GM03348 (cell line): ENCODE data around the gene MIAT.
"Not testable (repeated sequence)": the region's sequence is repeated elsewhere in the genome, so short reads cannot be mapped to it uniquely, and the experiment has no call there.

Experiments
- DNase-seq: peaks from one replicate; pipeline ENCODE4 v3.0.0; 2012; ENCODE audit warnings: low spot score

Gene MIAT

DNA sequence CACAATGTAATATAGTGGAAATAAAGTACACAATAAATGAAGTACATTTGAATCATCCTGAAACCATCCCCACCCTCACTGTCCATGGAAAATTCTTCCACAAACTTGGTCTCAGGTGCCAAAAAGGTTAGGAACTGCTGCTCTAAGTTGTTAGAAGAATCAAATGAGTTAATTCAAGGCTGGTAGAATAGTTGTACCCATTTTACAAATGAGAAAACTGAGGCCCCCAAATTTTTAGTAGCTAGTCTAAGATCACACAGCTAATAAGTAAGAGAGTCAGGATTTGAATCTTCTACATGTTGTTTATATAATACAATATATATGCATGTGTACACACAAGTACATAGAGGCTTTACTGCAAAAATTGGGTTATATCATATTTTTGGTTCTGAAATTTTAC lies 43.1 kb downstream of the MIAT start:
- DNase-seq = no peak

DNA sequence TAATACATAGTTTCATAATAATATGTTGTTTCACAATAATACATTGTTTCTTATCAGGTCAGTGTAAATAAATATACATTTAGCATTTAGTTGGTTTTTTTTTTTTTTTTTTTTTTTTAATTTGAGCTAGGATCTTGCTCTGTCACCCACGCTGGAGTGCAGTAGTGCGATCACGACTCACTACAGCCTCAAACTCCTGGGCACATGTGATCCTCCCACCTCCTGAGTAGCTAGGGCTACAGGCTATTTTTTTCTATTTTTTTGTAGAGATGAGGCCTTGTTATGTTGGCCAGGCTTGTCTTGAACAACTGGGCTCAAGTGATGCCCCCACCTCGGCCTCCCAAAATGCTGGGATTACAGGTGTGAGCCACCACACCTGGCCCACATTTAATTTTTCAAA lies 43.5 kb downstream of the MIAT start:
- DNase-seq = no peak

DNA sequence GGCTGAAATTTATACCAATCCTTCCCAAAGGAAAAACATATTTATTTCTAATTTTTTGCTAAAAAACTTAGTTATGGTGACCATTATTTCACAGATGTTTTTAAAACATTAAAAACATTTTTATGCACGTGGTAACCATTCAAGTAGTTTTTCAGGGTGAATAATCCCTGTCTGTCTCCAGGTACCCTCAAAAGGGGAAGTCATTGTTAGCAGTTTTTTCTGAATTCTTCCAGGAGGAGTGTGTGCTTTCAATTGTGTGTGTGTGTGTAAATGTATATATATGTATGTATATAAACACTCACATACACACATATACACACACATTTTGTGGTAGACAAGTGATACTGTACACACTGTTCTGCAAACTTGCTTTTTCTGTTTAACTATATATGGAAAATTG lies 43.9 kb downstream of the MIAT start:
- no peak for DNase-seq

- no peak for DNase-seq
These were observed 45.8 kb downstream of the MIAT start for GRCh38 chr22:26702906-26703830.

DNA sequence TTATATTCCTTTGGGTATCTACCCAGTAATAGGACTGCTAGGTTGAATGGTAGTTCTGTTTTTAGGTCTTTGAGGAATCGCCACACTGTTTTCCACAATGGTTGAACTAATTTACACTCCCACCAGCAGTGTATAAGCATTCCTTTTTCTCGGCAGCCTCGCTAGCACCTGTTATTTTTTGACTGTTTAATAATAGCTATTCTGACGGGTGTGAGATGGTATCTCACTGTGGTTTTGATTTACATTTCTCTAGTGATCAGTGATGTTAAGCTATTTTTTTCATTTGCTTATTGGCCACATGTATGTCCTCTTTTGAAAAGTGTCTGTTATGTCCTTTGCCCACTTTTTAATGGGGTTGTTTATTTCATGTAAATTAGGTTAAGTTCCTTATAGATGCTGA lies 48.0 kb downstream of the MIAT start:
- not testable (repeated sequence) for DNase-seq

DNA sequence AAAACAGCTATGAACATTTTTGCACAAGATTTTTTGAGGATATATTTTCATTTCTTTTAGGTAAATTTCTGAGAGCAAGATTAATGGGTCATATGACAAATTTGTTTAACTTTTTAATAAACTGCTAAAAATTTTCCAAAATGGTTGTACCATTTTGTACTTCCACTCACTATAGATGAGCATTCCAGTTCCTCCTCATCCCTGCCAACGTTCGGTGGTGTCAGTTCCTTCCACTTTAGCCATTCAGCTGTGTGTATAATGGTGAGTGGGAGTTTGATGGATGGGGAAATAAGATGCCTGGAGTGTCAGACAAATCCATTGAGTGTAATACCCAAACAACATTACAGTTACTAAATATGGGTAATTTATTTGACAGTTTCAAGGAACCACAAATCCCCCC lies 49.7 kb downstream of the MIAT start:
- DNase-seq = no peak

GRCh38 chr22:26707581-26707980 lies 50.2 kb downstream of the MIAT start:
- no peak for DNase-seq

DNA sequence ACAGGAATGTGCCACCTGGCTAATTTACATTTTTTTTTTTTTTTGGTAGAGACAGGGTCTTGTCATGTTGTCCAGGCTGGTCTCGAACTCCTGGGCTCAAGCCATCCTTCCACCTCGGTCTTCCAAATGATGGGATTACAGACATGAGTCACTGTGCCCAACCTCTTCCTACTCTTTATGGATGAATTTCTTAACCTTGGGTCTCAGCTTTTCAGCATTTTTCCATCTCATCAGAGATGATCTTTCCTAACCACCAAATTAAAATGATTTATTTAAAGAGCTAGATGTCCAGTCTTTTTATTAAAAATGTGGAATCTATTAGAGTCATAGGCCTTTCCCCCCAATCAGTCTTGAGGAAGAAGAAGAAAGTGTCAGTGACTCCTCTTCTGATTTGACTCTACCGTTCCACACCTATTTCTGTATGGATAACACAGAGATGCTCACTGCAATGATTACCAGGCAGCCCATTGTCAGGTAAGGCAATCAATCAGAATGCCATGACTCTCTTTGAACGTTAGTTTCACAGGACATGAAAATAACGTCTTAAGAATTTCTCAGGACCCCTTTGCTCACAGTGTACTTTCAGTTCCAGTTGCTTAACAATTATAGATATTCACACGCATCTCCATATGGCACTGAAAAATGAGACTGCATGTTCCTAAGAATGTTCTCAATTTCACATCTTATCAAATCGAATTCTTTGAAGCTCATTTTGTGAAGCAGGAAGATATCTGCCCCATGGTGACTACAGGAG lies 51.0 kb downstream of the MIAT start:
- no peak for DNase-seq

- DNase-seq = peak; percentile 61
These were observed 52.4 kb downstream of the MIAT start for GRCh38 chr22:26709617-26710390.

DNA sequence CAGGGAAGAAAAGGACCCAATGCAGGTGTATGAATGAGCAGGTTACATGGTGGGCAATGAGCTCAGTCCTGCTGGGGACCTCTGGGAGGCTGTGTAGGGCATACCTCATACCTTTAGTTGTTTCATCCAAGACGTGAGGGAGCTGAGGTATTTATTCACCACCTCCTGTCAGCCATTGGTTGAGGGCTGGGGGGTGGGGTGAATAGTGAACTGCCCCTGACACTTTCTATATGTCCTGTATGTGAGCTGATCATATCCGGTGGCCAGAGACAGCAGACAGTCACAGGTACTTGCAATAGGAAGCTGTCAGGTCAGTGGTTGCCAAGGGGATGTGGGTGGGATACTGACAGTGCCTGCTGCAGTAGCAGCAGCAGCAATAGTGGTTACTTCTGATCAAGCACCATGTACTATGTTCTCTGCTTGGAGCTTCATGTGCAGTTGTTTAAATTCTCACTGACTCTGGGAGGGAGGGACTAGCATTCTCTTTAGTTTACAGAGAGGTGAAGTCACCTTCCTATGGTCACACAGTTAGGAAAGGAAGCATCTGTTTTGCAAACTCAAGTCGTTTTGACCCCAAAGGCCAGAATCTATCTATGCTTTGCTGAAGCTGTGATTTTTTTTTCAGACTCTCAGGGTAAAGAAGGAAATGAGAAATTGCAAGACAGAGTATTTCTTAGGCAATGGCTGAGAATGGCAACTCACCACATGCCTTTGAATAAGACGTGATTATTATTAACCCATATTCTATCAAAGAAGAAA lies 54.0 kb downstream of the MIAT start:
- DNase-seq = no peak

GRCh38 chr22:26712158-26712557 lies 54.8 kb downstream of the MIAT start:
- no peak for DNase-seq

DNA sequence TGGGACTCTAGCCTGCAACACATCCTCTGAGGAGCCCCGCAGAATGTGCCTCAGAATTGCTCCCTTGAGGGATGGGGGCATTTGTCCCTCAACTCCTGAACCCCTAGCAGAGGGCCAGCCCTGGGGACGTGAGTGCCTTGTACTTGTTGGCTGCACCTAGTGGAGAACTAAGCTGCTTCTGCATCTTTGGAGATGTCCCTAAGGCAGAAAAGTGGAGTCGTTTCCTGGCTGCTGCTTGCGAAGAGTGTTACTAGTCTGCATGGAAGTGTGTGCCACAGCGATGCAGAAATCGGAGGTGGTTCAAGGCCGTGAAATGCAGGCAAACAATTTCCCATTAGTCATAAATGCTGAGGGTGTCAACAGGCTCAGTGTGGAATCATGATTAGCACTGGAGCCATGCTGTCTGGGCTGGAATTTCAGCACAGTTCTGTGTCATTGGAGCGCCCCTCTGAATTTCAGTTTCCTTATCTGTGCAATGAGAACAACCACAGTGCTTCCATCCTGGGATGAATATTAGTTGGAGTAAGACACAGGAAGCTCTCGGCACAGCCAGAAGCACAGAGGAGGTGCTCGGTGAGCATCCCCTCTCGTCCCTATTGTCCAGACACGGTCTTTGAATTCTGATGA lies 56.5 kb downstream of the MIAT start:
- peak; percentile 78 for DNase-seq

DNA sequence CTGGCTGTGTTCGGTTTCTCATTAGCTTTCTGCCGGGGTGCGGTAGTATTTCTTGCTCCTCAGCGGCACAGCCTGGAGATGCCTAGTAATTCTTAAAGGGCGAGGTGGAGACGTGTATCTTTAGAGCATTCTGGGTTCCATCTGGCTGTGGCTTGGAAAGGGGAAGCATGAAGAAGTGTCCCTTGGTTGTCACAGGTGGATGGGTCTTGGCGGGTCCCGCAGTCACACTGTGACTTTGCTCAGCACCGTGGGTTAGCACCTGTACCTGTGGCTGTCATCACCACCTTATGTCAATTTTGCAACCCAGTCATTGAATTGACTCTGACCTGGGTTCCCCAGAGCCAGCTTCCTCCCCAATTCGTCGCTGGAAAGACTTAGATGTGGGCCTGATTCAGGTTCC lies 57.6 kb downstream of the MIAT start:
- DNase-seq = no peak

- DNase-seq = no peak
These were observed 58.1 kb downstream of the MIAT start for GRCh38 chr22:26715392-26715936.

- DNase-seq = no peak
These were observed 61.1 kb downstream of the MIAT start for GRCh38 chr22:26718488-26718887.

- DNase-seq = peak; percentile 90
These were observed 61.5 kb downstream of the MIAT start for GRCh38 chr22:26718905-26719304.

- DNase-seq = peak; percentile 71
These were observed 64.8 kb downstream of the MIAT start for GRCh38 chr22:26722159-26722558.

GRCh38 chr22:26724414-26724813 lies 67.0 kb downstream of the MIAT start:
- DNase-seq = no peak

GRCh38 chr22:26725012-26725676 lies 67.8 kb downstream of the MIAT start:
- peak; percentile 35 for DNase-seq
